ENCODE measurements around the gene CARNS1. TPM values are rescaled to one million over a fixed set of nuclear protein-coding genes. Genes with fewer than 3 reads are reported as not detected.

CARNS1 gene
- total RNA-seq, 1 experiment from 2014 or later = 0.07 TPM

DNA sequence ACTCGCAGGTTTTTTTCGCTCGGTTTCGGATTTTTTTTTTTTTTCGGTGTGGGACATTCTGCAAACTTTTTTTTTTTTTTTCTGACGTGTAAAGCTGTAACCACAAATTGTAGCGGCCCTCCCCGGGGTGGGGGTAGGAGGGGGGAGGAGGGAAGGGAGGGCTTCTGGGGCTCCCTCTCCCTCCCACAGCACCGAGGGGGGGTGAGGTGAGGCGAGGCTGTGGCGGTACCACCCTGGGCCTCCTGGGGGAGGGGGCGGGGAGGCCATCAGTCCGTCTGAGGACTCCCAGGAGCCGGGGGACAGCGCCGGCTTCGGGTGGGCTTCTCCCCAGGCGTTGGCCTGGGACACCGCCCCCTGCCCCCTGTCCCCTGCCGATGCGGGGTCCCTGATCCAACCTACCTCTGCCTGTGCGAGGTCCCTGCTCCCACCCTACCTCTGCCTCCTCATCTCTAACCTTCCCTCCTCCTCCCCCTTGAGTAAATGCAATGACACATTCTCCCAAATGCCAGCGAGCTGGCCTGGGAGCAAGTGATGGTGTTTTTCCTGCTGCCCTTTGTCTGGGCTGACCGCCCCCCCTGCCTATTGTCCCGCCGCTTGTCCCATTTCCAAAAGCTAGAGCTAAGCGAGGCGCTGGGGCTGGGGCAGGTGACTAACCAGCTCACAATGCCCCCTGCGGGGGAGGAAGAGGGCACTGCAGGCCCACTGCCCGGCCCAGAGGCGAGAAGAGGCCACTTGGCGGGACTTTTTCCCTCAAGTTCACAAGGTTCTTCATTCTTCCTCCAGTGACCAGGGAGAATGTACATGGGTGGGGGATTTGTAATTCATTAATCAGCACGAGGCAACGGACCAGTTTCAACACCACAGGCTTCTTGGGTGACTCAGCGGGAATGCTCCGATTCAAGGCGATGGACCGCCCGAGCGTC lies 41.6 kb upstream of the CARNS1 start:
- intact Hi-C loops (cut with micrococcal nuclease) = loop anchor here (1.0 kb wide), 1 partner anchor 17 kb away; no protein-coding TSS in a partner anchor

DNA sequence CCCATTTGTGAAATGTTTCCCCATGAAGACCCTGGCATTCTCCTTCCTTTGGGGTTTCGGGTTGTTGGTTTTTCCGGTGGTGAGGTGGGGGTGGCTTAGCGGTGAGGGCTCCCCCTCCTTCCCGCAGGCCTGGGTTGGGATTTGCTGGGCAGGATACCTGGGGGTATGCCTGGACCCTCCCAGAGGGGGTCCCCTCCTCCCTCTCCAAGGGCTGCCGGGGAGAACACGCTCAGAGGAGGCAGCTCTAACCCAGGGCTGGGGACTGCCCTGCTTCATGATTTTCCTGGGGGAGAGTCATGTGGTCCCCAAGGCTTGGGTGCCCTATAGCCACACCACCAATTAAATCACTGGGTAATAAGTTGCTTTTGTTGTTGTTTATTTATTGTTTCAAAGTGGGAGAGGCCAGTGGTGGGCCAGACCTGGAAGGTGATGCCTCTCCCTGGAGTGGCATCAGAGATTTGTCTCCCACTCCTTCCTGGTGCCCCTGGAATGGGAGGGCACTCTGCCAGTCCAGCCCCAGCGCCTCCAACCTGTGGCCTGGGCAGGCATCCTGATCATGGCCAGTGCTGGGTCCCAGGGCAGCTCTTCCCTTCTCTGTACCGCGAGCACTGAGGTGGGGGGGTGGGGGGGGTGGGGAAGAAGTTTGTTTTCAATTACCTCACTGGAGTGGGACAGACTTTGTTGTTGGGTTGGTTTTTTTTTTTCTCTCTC lies 40.8 kb upstream of the CARNS1 start:
- TF ChIP-seq, protein P1, sequence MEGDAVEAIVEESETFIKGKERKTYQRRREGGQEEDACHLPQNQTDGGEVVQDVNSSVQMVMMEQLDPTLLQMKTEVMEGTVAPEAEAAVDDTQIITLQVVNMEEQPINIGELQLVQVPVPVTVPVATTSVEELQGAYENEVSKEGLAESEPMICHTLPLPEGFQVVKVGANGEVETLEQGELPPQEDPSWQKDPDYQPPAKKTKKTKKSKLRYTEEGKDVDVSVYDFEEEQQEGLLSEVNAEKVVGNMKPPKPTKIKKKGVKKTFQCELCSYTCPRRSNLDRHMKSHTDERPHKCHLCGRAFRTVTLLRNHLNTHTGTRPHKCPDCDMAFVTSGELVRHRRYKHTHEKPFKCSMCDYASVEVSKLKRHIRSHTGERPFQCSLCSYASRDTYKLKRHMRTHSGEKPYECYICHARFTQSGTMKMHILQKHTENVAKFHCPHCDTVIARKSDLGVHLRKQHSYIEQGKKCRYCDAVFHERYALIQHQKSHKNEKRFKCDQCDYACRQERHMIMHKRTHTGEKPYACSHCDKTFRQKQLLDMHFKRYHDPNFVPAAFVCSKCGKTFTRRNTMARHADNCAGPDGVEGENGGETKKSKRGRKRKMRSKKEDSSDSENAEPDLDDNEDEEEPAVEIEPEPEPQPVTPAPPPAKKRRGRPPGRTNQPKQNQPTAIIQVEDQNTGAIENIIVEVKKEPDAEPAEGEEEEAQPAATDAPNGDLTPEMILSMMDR (IDR thresholded peaks at IDR 0.05; ENCODE audit: unreplicated experiment) = no peak
- no peaks in the 10 kb centered on the region for H3K27me3 Mint-ChIP-seq (ENCODE audit: insufficient read depth, unreplicated experiment)
- CTCF ChIA-PET = interaction anchor here (0.7 to 19.3 kb wide), 2 partner anchors 17 to 107 kb away, joined by 3 to 659 read pairs; partner anchors contain the start of gene POLD4
- TSS peak; percentile 78 for BruUV-seq (replicated peaks)
- peaks cover 14% of the 10 kb centered on the region for H3K36me3 Mint-ChIP-seq (ENCODE audit: insufficient read depth, unreplicated experiment)
- H3K4me1 Mint-ChIP-seq (ENCODE audit: insufficient read depth, unreplicated experiment) = peaks cover 47% of the 10 kb centered on the region
- no peaks in the 10 kb centered on the region for H3K9me3 Mint-ChIP-seq (ENCODE audit: unreplicated experiment)
- peak; percentile 47 for DNase-seq (ENCODE audit: unreplicated experiment)
- H3K4me3 Mint-ChIP-seq (ENCODE audit: unreplicated experiment) = peak overlapping the region; percentile 84
- peak overlapping the region; percentile 73 for H3K27ac Mint-ChIP-seq (ENCODE audit: low read depth, unreplicated experiment)
- intact Hi-C loops (cut with micrococcal nuclease) = loop anchor here (1.0 kb wide), 1 partner anchor 17 kb away; no protein-coding TSS in a partner anchor
- POLR2A ChIA-PET = interaction anchor here (1.2 to 6.9 kb wide), 5 partner anchors 10 to 29 kb away, joined by 3 to 91 read pairs (median 11); partner anchors contain the start of gene POLD4

More for the DNA sequence above, 41.6 kb upstream of the CARNS1 start:
- H3K9me3 Mint-ChIP-seq (ENCODE audit: unreplicated experiment) = no peaks in the 10 kb centered on the region
- CTCF ChIA-PET = interaction anchor here (0.6 to 19.3 kb wide), 5 partner anchors 16 to 752 kb away, joined by 3 to 659 read pairs (median 3); partner anchors contain the start of gene POLD4
- peak overlapping the region; percentile 73 for H3K27ac Mint-ChIP-seq (ENCODE audit: low read depth, unreplicated experiment)
- POLR2A ChIA-PET = interaction anchor here (0.9 to 6.9 kb wide), 10 partner anchors 9 to 606 kb away, joined by 3 to 91 read pairs (median 4); partner anchors contain the start of genes POLD4 and RAD9A
- peak overlapping the region; percentile 84 for H3K4me3 Mint-ChIP-seq (ENCODE audit: unreplicated experiment)
- peaks cover 39% of the 10 kb centered on the region for H3K4me1 Mint-ChIP-seq (ENCODE audit: insufficient read depth, unreplicated experiment)
- no peaks in the 10 kb centered on the region for H3K27me3 Mint-ChIP-seq (ENCODE audit: insufficient read depth, unreplicated experiment)
- TF ChIP-seq, protein P1 (IDR thresholded peaks at IDR 0.05; ENCODE audit: unreplicated experiment) = peak; percentile 34
- no TSS peak for BruUV-seq (replicated peaks)
- H3K36me3 Mint-ChIP-seq (ENCODE audit: insufficient read depth, unreplicated experiment) = peaks cover 11% of the 10 kb centered on the region
- DNase-seq (ENCODE audit: unreplicated experiment) = peak; percentile 96

- ChIA-PET CTCF (interaction anchor here (0.5 to 19.3 kb wide), 3 partner anchors 18 to 1583 kb away, joined by 3 to 659 read pairs (median 3); partner anchors contain the start of gene POLD4), POLR2A (interaction anchor here (0.7 to 6.9 kb wide), 3 partner anchors 11 to 21 kb away, joined by 3 to 91 read pairs (median 4); partner anchors contain the start of genes POLD4 and RAD9A)
- H3K36me3 Mint-ChIP-seq (ENCODE audit: insufficient read depth, unreplicated experiment) = peaks cover 11% of the 10 kb centered on the region
- intact Hi-C loops (cut with micrococcal nuclease) = no loop called here
- H3K9me3 Mint-ChIP-seq (ENCODE audit: unreplicated experiment) = no peaks in the 10 kb centered on the region
- H3K27ac Mint-ChIP-seq (ENCODE audit: low read depth, unreplicated experiment) = no peak overlapping the region
- peaks cover 48% of the 10 kb centered on the region for H3K4me1 Mint-ChIP-seq (ENCODE audit: insufficient read depth, unreplicated experiment)
- TF ChIP-seq, protein P1 (IDR thresholded peaks at IDR 0.05; ENCODE audit: unreplicated experiment) = no peak
- H3K4me3 Mint-ChIP-seq (ENCODE audit: unreplicated experiment) = peak overlapping the region; percentile 84
- no peak for DNase-seq (ENCODE audit: unreplicated experiment)
- H3K27me3 Mint-ChIP-seq (ENCODE audit: insufficient read depth, unreplicated experiment) = no peaks in the 10 kb centered on the region
- BruUV-seq (replicated peaks) = no TSS peak
Measured at GRCh38 chr11:67375320-67376055, 40.0 kb upstream of the CARNS1 start.

Measured in MCF 10A (cell line).